Fibroblast of the aortic adventitia (primary cell): ENCODE measurements around the gene GID8. TPM values are rescaled to one million over a fixed set of nuclear protein-coding genes. Genes with fewer than 3 reads are reported as not detected.

Experiments
- DNase-seq: peaks from one replicate; pipeline ENCODE4 v3.0.0-alpha.2; 2010; ENCODE audit warnings: low read depth
- H3K4me3 ChIP-seq: 2 replicates; pipeline ENCODE4 v1.5.1; 2011; ENCODE audit warnings: low read depth, mild to moderate bottlenecking, control low read depth, low read length, moderate library complexity
- total RNA-seq: library from RNA; depleted of rRNA; stranded (reverse); fragments of >200 nt; gene quantifications from 2 replicates; pipeline ENCODE4 v1.2.3, GENCODE V29; 2012; ENCODE audit warnings: low replicate concordance
- TF ChIP-seq, protein P1 (sequence below): IDR thresholded peaks from 2 replicates; pipeline ENCODE4 v1.5.1; 2011; ENCODE audit warnings: mild to moderate bottlenecking, low read length, control low read depth, inconsistent platforms; ENCODE audit not compliant: insufficient read depth

GID8 gene
- total RNA-seq, 1 donor = 35.4 TPM

DNA sequence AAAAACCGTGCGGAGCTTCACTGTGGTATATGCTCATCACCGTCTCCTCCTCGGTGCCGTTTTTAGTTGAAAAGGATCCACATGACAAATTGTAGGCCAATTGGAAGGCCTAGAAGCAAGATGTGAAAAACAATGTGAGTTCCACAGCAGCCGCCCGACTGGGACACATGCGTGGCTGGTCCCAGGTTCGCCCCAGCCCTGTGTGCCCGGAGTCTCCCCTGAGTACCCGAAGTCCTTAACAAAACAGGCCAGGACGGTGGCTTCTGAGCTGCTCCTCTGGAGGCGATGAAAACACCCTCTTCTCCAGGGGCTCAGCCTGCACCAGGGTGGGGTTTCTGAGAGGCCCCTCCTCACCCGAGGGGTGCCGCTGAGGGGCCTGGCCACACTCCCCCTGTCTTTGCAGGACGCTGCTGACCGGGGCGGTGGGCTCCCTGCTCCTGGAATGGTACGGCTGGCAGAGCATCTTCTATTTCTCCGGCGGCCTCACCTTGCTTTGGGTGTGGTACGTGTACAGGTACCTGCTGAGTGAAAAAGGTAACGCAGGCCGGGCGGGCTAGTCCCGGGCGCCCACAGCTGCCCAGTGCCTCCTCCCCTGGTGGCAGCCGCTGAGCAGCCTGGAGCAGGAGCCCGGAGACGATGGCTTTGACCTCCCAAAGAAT lies 24.4 kb downstream of the GID8 start:
- DNase-seq = no peak
- H3K4me3 ChIP-seq = no peak overlapping the region
- TF ChIP-seq, protein P1, sequence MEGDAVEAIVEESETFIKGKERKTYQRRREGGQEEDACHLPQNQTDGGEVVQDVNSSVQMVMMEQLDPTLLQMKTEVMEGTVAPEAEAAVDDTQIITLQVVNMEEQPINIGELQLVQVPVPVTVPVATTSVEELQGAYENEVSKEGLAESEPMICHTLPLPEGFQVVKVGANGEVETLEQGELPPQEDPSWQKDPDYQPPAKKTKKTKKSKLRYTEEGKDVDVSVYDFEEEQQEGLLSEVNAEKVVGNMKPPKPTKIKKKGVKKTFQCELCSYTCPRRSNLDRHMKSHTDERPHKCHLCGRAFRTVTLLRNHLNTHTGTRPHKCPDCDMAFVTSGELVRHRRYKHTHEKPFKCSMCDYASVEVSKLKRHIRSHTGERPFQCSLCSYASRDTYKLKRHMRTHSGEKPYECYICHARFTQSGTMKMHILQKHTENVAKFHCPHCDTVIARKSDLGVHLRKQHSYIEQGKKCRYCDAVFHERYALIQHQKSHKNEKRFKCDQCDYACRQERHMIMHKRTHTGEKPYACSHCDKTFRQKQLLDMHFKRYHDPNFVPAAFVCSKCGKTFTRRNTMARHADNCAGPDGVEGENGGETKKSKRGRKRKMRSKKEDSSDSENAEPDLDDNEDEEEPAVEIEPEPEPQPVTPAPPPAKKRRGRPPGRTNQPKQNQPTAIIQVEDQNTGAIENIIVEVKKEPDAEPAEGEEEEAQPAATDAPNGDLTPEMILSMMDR = no peak

DNA sequence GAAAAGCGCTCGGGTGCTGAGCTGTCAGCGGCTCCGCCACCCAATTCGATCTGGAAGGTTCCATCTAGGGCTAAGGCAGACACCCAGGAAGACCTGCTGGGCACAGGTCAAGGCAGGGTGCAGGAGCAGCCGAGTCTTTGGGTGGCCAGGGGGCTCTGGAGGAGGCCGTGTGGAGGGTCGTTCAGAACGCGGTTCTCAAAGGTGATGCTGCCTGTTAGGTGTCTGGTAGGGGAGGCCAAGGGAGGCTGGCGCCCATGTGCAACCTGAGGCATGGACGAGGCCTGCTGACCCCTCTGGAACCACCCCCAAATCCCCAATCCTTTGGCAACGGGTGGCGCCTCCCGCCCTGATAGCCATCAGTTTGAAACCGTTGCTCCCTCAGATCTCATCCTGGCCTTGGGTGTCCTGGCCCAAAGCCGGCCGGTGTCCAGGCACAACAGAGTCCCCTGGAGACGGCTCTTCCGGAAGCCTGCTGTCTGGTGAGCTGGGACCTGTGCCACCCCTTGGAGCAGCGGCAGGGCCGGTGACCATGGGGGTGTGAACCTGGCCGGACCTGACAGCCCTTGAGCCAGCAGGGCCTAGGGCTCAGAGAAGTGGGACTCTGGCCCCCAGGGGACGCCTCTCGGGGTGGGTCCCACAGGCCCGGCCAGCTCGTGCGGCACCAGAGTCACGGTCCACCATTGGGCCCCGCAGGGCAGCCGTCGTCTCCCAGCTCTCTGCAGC lies 25.1 kb downstream of the GID8 start:
- no peak for DNase-seq
- TF ChIP-seq, protein P1 = no peak
- no peak overlapping the region for H3K4me3 ChIP-seq

DNA sequence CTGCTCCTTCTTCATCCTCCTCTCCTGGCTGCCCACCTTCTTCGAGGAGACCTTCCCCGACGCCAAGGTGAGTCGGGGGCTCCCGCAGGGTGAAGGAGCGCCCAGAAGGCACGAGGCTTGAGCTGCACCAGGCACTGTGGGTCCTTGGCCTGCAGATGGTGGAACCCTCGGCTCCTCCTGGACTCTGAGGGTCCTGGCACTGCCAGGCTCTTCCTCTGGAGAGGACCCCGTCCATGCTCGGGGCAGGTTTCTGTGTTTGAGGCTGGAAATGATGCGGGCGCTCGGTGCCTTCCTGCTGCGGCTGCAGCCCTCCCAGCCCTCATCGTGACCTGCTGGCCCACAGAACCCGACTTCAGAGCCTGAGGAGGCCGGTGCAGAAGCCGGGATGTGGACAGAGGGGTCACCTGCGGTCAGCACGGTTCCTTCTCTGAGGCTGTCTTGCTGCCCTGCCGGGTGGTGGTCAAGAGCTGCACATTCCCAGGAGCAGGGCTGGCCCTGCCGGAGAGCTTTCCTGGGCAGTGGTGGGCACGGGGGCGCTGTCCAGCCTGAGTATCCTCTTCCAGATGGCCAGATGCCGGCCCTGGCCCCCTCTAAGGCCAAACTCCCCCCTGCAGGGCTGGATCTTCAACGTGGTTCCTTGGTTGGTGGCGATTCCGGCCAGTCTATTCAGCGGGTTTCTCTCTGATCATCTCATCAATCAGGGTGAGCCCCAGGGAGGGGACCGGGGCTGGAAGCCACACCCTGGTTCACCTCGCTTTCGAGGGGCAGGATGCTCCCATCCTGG lies 25.9 kb downstream of the GID8 start:
- no peak for DNase-seq
- TF ChIP-seq, protein P1 = no peak

DNA sequence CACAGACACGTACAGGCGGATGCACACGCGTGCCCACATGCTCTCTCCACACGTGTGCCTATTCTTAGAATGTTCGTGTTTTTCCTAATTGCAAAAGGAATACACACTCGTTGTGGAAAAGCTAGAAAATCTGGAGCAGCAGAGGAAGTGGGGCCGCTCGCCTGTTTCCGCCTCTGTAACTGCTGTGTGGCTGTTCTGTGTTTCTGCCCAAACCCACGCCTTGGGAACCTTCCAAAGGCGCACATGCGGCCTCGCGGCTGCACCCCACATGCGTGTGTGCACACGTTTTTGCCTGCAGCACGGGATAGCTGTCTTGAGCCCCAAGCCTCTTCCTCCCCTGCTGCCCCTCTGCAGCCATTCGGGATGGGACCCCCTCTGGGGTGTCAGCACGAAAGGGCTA lies 26.8 kb downstream of the GID8 start:
- TF ChIP-seq, protein P1 = no peak
- no peak overlapping the region for H3K4me3 ChIP-seq
- DNase-seq = no peak

More for the DNA sequence above, 25.9 kb downstream of the GID8 start:
- H3K4me3 ChIP-seq = no peak overlapping the region

DNA sequence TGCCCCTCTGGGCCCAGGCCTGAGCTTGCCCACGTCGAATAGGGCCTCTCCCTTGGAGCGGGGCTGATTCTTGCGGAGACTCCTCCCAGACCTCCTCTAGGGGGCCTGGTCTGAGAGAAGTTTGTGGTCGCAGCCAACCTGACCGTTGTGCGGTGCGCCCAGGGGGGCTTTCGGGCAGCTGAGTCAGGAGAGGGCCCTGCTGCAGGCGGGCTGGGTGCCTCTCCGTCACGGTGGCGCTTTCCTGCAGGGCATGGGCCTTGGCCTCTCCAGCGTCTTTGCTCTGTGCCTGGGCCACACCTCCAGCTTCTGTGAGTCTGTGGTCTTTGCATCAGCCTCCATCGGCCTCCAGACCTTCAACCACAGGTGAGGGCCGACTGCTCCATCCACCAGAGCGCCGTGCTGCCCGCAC lies 27.4 kb downstream of the GID8 start:
- H3K4me3 ChIP-seq = no peak overlapping the region
- DNase-seq = no peak
- TF ChIP-seq, protein P1 = no peak

DNA sequence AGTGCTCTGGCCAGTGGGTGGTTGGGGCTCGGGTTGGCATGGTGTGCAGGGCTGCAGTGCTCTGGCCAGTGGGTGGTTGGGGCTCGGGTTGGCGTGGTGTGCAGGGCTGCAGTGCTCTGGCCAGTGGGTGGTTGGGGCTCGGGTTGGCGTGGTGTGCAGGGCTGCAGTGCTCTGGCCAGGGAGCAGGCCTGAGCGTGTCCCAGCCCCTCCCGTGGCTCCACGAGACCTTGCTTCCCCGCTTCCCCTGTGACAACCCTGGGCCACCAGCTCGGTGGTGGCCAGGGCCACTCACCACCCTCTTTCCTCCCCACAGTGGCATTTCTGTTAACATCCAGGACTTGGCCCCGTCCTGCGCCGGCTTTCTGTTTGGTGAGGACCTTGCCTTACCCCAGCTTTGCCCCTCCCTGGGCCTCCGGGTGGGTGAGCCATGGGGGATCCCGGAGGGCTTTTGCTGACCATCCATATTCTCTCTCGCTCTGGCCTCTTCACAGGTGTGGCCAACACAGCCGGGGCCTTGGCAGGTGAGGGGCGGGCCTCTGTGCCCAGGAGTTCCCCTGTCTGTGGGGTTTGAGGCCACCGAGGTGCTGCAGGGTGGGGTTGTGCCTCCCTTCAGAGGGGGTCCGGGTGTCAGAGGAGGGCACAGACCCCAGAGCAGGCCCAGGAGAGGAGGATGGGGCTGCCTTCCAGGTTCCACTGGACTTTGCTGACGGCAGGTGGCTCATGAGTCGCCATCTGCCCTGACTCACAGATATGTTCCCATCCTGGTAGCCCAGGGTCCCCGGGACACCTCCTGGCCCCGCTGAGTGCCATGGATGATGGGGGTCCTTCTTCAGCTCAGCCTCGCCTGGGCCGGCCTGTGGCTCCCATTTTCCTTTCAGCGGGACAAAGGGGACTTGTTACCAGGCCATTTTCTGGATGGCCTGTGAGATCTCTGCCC lies 28.5 kb downstream of the GID8 start:
- TF ChIP-seq, protein P1 = no peak
- DNase-seq = no peak
- H3K4me3 ChIP-seq = no peak overlapping the region
